Measurements from ENCODE around the gene PGAM4.
A peak's percentile ranks its signal among the peaks of the same experiment; 100 is the strongest.

Gene PGAM4

GRCh38 chrX:77918568-77918967 is 50.9 kb downstream of the PGAM4 start:
- TF ChIP-seq CTCF (conservative IDR thresholded peaks at IDR 0.05; ENCODE audit: control insufficient read depth, insufficient read depth, low read depth, low read length): no peak
- peak; percentile 26 for DNase-seq (ENCODE audit: low read depth)
- no peak overlapping the region for H3K4me3 ChIP-seq (ENCODE audit: control insufficient read depth, low read depth, low read length)

All from fibroblast of mammary gland (primary cell).